NCI-H524 (cell line): ENCODE results near the gene PTX3.

ENCODE experiments used
- DNase-seq, 2 experiments: peaks; one replicate each; lab custom pipeline; 2025; lab: John Stamatoyannopoulos, UW

Gene PTX3

GRCh38 chr3:157436583-157437291 is at the start of gene PTX3:
PTX3 (plus strand) TSS chr3:157436850; CDS start chr3:157436934, 84 bp downstream.
- peak; percentile 34 to 63 for DNase-seq

- DNase-seq: no peak
These were observed 48.8 kb upstream of the PTX3 start for GRCh38 chr3:157387708-157388435.

- DNase-seq: no peak
These were observed 47.7 kb upstream of the PTX3 start for GRCh38 chr3:157388976-157389375.

GRCh38 chr3:157390713-157391515 is 45.7 kb upstream of the PTX3 start:
- DNase-seq: no peak

- DNase-seq: no peak
These were observed 44.5 kb upstream of the PTX3 start for GRCh38 chr3:157392104-157392503.

GRCh38 chr3:157393113-157393512 is 43.5 kb upstream of the PTX3 start:
- no peak for DNase-seq

- no peak for DNase-seq
These were observed 42.2 kb upstream of the PTX3 start for GRCh38 chr3:157394411-157394810.

GRCh38 chr3:157398598-157398997 is 38.1 kb upstream of the PTX3 start:
- DNase-seq: no peak

GRCh38 chr3:157404381-157404780 is 32.3 kb upstream of the PTX3 start:
- no peak for DNase-seq

GRCh38 chr3:157405457-157405856 is 31.2 kb upstream of the PTX3 start:
- DNase-seq: no peak

- DNase-seq: no peak
These were observed 30.3 kb upstream of the PTX3 start for GRCh38 chr3:157406394-157406793.

GRCh38 chr3:157407769-157408168 is 28.9 kb upstream of the PTX3 start:
- no peak for DNase-seq

GRCh38 chr3:157408499-157409149 is 28.0 kb upstream of the PTX3 start:
- DNase-seq: no peak

- peak; percentile 70 to 83 for DNase-seq
These were observed 27.1 kb upstream of the PTX3 start for GRCh38 chr3:157409516-157409915.

GRCh38 chr3:157410945-157411344 is 25.7 kb upstream of the PTX3 start:
- no peak for DNase-seq

GRCh38 chr3:157412323-157412855 is 24.3 kb upstream of the PTX3 start:
- DNase-seq: peak; percentile 91 to 98

GRCh38 chr3:157414861-157415260 is 21.8 kb upstream of the PTX3 start:
- peak; percentile 98 to 99 for DNase-seq

GRCh38 chr3:157416347-157417087 is 20.1 kb upstream of the PTX3 start:
- peak in 1 of 2 experiments; percentile 20 for DNase-seq

GRCh38 chr3:157417247-157417646 is 19.4 kb upstream of the PTX3 start:
- no peak for DNase-seq

- no peak for DNase-seq
These were observed 18.5 kb upstream of the PTX3 start for GRCh38 chr3:157418104-157418503.

GRCh38 chr3:157420606-157421130 is 16.0 kb upstream of the PTX3 start:
- DNase-seq: peak in 1 of 2 experiments; percentile 72
